ENCODE results near the gene CEBPE. TPM values are rescaled to one million over a fixed set of nuclear protein-coding genes. Genes with fewer than 3 reads are reported as not detected.

CEBPE gene
- total RNA-seq, 1 donor, result not detected

DNA sequence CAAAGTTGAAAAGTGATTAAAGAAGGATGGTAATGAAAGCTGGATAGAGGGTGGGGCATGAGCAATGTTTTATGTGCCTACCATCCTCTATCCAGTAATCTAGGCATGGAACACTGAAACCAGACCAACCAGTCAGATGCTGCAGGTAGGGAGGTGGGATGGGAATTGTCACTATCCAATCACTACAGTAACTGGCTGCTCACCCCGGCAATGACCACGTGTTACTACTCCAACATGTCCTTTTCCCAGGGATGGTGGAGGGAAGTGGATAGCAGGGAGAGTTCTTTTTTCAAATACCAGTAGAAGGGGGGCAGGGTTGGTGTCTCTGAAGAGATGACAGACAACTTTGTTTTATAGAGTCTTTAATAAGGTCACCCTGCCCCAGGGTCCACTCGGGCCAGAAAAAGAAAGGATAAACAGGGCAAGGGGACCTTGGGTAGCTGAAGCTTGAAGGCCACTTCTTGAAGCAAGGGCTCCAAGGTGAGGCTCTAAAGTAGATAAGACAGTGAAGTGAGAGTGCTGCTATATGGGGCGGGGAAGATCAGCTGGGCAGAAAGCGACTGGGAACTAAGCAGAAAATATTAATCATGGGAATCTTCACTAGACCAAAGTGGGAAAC is 47.0 kb downstream of the CEBPE start:
- DNase-seq (ENCODE audit: low read depth), result no peak
- TF ChIP-seq, protein P1, sequence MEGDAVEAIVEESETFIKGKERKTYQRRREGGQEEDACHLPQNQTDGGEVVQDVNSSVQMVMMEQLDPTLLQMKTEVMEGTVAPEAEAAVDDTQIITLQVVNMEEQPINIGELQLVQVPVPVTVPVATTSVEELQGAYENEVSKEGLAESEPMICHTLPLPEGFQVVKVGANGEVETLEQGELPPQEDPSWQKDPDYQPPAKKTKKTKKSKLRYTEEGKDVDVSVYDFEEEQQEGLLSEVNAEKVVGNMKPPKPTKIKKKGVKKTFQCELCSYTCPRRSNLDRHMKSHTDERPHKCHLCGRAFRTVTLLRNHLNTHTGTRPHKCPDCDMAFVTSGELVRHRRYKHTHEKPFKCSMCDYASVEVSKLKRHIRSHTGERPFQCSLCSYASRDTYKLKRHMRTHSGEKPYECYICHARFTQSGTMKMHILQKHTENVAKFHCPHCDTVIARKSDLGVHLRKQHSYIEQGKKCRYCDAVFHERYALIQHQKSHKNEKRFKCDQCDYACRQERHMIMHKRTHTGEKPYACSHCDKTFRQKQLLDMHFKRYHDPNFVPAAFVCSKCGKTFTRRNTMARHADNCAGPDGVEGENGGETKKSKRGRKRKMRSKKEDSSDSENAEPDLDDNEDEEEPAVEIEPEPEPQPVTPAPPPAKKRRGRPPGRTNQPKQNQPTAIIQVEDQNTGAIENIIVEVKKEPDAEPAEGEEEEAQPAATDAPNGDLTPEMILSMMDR (IDR thresholded peaks at IDR 0.05; ENCODE audit: insufficient read depth, low read length), result no peak
- H3K4me3 ChIP-seq (ENCODE audit: low read depth, low read length), result peak overlapping the region; percentile 49

DNA sequence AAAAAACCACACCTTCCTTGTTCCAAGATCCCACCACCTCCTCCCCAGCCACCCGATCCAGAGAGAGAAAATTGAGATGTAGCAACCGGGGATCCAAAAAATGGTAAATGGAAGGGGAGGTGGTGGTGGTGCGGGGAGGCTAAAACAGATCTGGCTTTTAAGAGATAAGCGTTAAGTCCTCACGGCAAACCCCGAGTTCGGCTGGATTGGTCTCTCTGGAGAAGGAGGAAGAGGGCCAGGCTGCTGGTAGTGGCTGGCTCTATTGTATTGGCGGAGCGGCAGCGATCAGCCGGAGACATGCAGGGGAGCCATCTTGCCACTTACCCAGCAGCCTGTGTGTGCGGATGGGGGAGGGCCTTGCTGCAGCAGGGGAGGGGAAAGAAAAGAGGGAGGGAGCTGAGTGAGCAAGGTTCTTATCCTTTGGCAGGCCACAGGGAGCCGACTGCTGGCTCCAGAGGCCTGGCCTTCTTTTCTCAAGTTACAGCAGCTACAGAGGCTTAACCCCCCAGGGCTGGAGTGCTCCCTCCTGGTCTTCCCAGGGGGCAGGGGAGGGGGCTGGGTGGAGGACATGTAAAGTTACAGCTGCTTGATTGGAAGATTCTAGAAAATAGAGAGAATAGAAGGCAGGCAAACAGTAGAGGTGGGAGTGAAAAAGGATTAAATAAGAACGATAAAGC is 47.7 kb downstream of the CEBPE start:
- peak; percentile 92 for DNase-seq (ENCODE audit: low read depth)
- H3K4me3 ChIP-seq (ENCODE audit: low read depth, low read length), result peak overlapping the region; percentile 75
- TF ChIP-seq, protein P1 (IDR thresholded peaks at IDR 0.05; ENCODE audit: insufficient read depth, low read length), result no peak

DNA sequence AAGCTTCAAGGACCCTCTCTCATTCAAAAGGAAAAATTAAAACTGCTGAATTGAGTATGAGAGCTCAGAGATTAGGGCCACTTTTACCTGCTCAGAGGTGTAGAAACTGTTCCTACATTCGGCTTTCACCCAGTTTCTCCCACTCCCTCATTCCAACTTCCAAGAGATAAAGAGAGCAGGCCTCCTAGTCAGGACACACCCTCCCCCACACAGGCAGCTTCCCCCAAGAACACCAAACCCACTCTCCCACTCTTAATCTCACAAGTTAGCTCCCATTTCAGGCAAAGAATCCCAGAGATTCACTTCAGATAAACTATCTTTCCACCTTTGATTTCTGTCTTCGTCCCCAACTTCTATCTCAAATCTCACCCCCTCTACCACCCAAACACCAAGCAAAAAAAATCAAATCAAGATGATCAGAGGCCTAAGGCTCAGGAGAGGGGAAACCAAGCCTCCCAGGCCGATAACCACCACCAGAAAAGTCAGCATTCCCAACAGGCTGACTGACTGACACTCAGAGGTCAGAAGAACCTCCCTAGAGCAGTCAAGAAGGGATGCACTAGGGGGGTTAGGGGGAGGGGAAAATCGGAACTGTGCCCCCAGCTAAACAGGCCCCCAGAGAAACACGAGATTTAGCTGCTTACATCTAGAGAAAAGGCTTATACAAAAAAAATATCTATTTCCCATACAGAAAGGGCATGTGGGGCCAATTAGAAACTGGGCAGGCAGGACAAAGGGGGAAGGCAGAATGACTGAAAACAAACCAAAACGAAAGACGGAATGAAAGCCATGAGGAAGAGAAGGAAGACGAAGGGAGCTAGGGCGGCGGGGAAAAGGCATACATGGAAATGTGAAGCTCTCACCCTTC is 48.6 kb downstream of the CEBPE start:
- TF ChIP-seq, protein P1 (IDR thresholded peaks at IDR 0.05; ENCODE audit: insufficient read depth, low read length), result no peak
- peak overlapping the region; percentile 75 for H3K4me3 ChIP-seq (ENCODE audit: low read depth, low read length)
- DNase-seq (ENCODE audit: low read depth), result no peak

DNA sequence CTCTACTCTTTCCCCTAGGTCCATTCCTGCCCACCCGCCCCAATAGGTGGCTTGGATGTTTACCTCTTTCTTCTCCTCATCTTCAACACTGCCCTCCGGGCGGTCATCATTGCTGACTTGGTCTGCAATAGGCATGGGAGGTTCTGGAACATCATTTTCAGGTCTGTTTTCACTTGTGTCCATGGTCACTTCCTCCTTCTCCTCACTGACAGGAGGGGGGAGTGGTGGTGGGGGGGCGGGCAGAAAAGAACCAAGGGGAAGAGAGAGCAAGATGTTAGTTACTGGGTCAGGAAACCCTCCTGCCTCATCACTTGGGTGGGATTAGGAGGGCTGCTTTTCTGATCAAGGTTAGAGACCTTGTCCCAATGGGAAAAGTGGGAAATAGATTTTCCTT is 49.6 kb downstream of the CEBPE start:
- H3K4me3 ChIP-seq (ENCODE audit: low read depth, low read length), result peak overlapping the region; percentile 13
- TF ChIP-seq, protein P1 (IDR thresholded peaks at IDR 0.05; ENCODE audit: insufficient read depth, low read length), result no peak
- no peak for DNase-seq (ENCODE audit: low read depth)

DNA sequence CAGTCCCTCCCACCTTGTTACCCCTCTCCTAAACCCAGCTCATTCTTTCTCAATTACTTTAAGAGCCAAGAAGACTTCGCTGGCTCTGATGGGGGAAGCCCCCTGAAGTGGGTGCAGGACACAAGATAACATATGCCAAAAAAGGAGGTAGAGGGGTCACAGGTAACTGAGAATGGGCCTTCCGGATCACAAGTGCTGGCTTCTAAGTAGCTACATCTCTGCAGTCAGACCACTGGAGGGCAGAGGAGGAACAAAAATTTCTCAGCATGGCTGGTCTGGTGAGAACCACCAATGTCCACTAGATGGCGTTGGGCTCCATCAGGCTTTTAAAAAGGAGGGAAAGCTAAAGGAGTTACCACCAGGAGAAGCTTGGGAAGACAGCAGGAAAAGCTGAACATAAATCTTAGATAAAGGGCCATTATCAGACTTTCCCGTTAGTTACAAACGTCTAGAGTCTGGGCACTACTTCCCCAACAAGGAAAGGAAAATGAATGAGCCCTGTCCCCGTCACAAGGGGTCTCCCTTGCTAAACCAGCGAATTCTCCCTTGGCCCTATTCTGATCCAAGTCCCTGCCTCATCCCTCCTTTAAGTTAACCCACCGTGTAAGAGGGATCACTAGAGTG is 50.2 kb downstream of the CEBPE start:
- TF ChIP-seq, protein P1 (IDR thresholded peaks at IDR 0.05; ENCODE audit: insufficient read depth, low read length), result peak; percentile 98
- peak overlapping the region; percentile 38 for H3K4me3 ChIP-seq (ENCODE audit: low read depth, low read length)
- DNase-seq (ENCODE audit: low read depth), result peak; percentile 96
